IMR-90 (cell line): ENCODE results near the gene GPATCH2. TPM values are rescaled to one million over a fixed set of nuclear protein-coding genes. Genes with fewer than 3 reads are reported as not detected.

ENCODE experiments used
- ATAC-seq: fragments of 200-7000 bp; cut with Tn5 transposase; 2 replicates; pipeline ENCODE4 v1.9.1; 2020; ENCODE audit warnings: low read depth, mild to moderate bottlenecking, moderate library complexity
- BruUV-seq: library from RNA; stranded (reverse); fragments of 400-500 nt; replicated peaks from 2 replicates; lab custom pipeline; 2021; lab: Mats Ljungman, UMichigan
- CTCF ChIA-PET: fragments of 300-600 bp; formaldehyde crosslinking; extraction: SDS; loops from one replicate; lab custom pipeline; 2021; ENCODE audit warnings: antibody characterized with exemption; lab: Yijun Ruan, JAX
- POLR2A ChIA-PET: fragments of 300-600 bp; sonication (Branson Sonifier 250); formaldehyde crosslinking; loops from one replicate; lab custom pipeline; 2022; ENCODE audit warnings: antibody characterized with exemption; ENCODE audit not compliant: unreplicated experiment; lab: Charles Lee
- DNase-seq: peaks from one replicate; pipeline ENCODE4 v3.0.0; 2013
- H2AFZ ChIP-seq: replicated peaks from 2 replicates; pipeline ENCODE3; 2013; ENCODE audit warnings: low read length, mild to moderate bottlenecking; ENCODE audit not compliant: poor library complexity
- H2AK5ac ChIP-seq: 2 replicates; pipeline ENCODE4 v1.6.1; 2013; ENCODE audit warnings: low read depth, low read length, inconsistent platforms
- H2AK9ac ChIP-seq: replicated peaks from 2 replicates; pipeline ENCODE3; 2013; ENCODE audit warnings: mild to moderate bottlenecking, low read depth, low read length, moderate library complexity; ENCODE audit not compliant: poor library complexity
- H2BK120ac ChIP-seq: 2 replicates; pipeline ENCODE4 v1.6.1; 2013; ENCODE audit warnings: low read depth, low read length, inconsistent platforms
- H2BK15ac ChIP-seq: 3 replicates; pipeline ENCODE4 v1.6.1; 2013; ENCODE audit warnings: low read depth, low read length, inconsistent platforms
- H2BK20ac ChIP-seq: 2 replicates; pipeline ENCODE4 v1.6.1; 2013; ENCODE audit warnings: low read depth, mild to moderate bottlenecking, inconsistent platforms, low read length, moderate library complexity
- H2BK5ac ChIP-seq: 2 replicates; pipeline ENCODE4 v1.6.1; 2013; ENCODE audit warnings: mild to moderate bottlenecking, low read depth, low read length, inconsistent platforms; ENCODE audit not compliant: poor library complexity, severe bottlenecking
- H3K14ac ChIP-seq: replicated peaks from 2 replicates; pipeline ENCODE4 v1.6.1; 2013; ENCODE audit warnings: low read depth, low read length, inconsistent platforms
- H3K18ac ChIP-seq: 2 replicates; pipeline ENCODE4 v1.6.1; 2013; ENCODE audit warnings: low read depth, low read length, control low read depth
- H3K23ac ChIP-seq: 2 replicates; pipeline ENCODE4 v1.6.1; 2013; ENCODE audit warnings: low read depth, low read length, inconsistent platforms
- H3K27ac ChIP-seq: 2 replicates; pipeline ENCODE4 v1.5.1; 2013; ENCODE audit warnings: mild to moderate bottlenecking, control low read depth, low read length; ENCODE audit not compliant: insufficient read depth
- H3K27me3 ChIP-seq: 2 replicates; pipeline ENCODE4 v1.6.1; 2013; ENCODE audit warnings: low read length; ENCODE audit not compliant: control insufficient read depth, insufficient read depth
- H3K36me3 ChIP-seq: 2 replicates; pipeline ENCODE4 v1.6.1; 2013; ENCODE audit warnings: low read length, mixed read lengths; ENCODE audit not compliant: control insufficient read depth, insufficient read depth
- H3K4ac ChIP-seq: 2 replicates; pipeline ENCODE4 v1.6.1; 2013; ENCODE audit warnings: low read depth, low read length, inconsistent platforms
- H3K4me1 ChIP-seq: 2 replicates; pipeline ENCODE4 v1.6.1; 2013; ENCODE audit warnings: low read length, mixed read lengths; ENCODE audit not compliant: control insufficient read depth, insufficient read depth
- H3K4me2 ChIP-seq: 2 replicates; pipeline ENCODE4 v1.6.1; 2013; ENCODE audit warnings: low read depth, mild to moderate bottlenecking, control low read depth, low read length, moderate library complexity
- H3K4me3 ChIP-seq: 2 replicates; pipeline ENCODE4 v1.5.1; 2013; ENCODE audit warnings: low read depth, mild to moderate bottlenecking, control low read depth, low read length, moderate library complexity; ENCODE audit not compliant: insufficient read depth
- H3K56ac ChIP-seq: 2 replicates; pipeline ENCODE4 v1.6.1; 2013; ENCODE audit warnings: low read length, inconsistent platforms; ENCODE audit not compliant: insufficient read depth; ENCODE audit errors: extremely low read depth
- H3K79me1 ChIP-seq, 2 experiments: 2 replicates each; pipeline ENCODE4 v1.6.1; 2013; ENCODE audit warnings: low read length in 2 of 2, inconsistent platforms in 1 of 2, low read depth in 1 of 2
- H3K9ac ChIP-seq: 2 replicates; pipeline ENCODE4 v1.6.1; 2013; ENCODE audit warnings: low read depth, low read length, control low read depth
- H3K9me1 ChIP-seq: 2 replicates; pipeline ENCODE4 v1.6.1; 2013; ENCODE audit warnings: low read length, inconsistent platforms; ENCODE audit not compliant: insufficient read depth
- H3K9me3 ChIP-seq: 2 replicates; pipeline ENCODE4 v1.6.1; 2013; ENCODE audit warnings: low read length; ENCODE audit not compliant: control insufficient read depth, insufficient read depth
- H4K20me1 ChIP-seq: 2 replicates; pipeline ENCODE4 v1.6.1; 2013; ENCODE audit warnings: low read length, inconsistent platforms; ENCODE audit not compliant: insufficient read depth
- H4K5ac ChIP-seq: 2 replicates; pipeline ENCODE4 v1.6.1; 2013; ENCODE audit warnings: mild to moderate bottlenecking, low read depth, low read length, control low read depth
- H4K8ac ChIP-seq, 2 experiments: 2 replicates each; pipeline ENCODE4 v1.6.1; 2013; ENCODE audit warnings: low read depth in 2 of 2, low read length in 2 of 2, control low read depth in 1 of 2, inconsistent platforms in 1 of 2
- H4K91ac ChIP-seq: 2 replicates; pipeline ENCODE4 v1.6.1; 2013; ENCODE audit warnings: low read depth, low read length, inconsistent platforms; ENCODE audit not compliant: insufficient read depth
- CEBPB ChIP-seq: IDR thresholded peaks from 2 replicates; pipeline ENCODE4 v1.6.1; 2012; ENCODE audit warnings: low read depth, low read length, improper control_type of control experiment
- CHD1 ChIP-seq: IDR thresholded peaks from 2 replicates; pipeline ENCODE4 v1.6.1; 2012; ENCODE audit warnings: low read depth, low read length, improper control_type of control experiment
- NFE2L2 ChIP-seq: fragments of 150-350 bp; IDR thresholded peaks from 2 replicates; pipeline ENCODE4 v1.6.1; 2016; ENCODE audit warnings: low read depth, mild to moderate bottlenecking, low read length
- RFX5 ChIP-seq: IDR thresholded peaks from 2 replicates; pipeline ENCODE4 v1.8.0; 2012; ENCODE audit warnings: low read depth, mild to moderate bottlenecking, low read length, moderate library complexity
- SMC3 ChIP-seq: fragments of 150-350 bp; IDR thresholded peaks from 2 replicates; pipeline ENCODE4 v1.6.1; 2016; ENCODE audit warnings: low read depth, mild to moderate bottlenecking, antibody characterized with exemption, low read length, moderate library complexity
- WGBS, 2 experiments: methylation state at CpG; one replicate each; pipeline versions ENCODE4 v1.1.5 to v1.1.7; 2013; ENCODE audit warnings: missing lambda C conversion rate in 2 of 2; ENCODE audit not compliant: insufficient read length in 1 of 2; ENCODE audit errors: extremely low coverage in 2 of 2; 5-methylcytosine and 5-hydroxymethylcytosine counted together
- dilution Hi-C: fragments of 300-500 bp; cut with HindIII; formaldehyde crosslinking; loops from one replicate; pipeline ENCODE4 v1.14.3; 2018; ENCODE audit warnings: low sequenced_read_pairs; ENCODE audit not compliant: unreplicated experiment
- in situ Hi-C: fragments of 300-500 bp; cut with MboI; formaldehyde crosslinking; loops from 3 replicates; pipeline ENCODE4 v1.14.3; 2019; ENCODE audit warnings: low sequenced_read_pairs, inconsistent platforms, mixed read lengths
- intact Hi-C: fragments of 100-400 bp; cut with micrococcal nuclease; formaldehyde crosslinking; loops from 2 replicates; pipeline ENCODE4 v1.10.0; 2022
- polyA plus RNA-seq, 3 experiments: library from polyadenylated mRNA; depleted of rRNA; stranded (reverse); fragments of >200 nt; gene quantifications; 2 replicates each; pipeline ENCODE4 v1.2.3, GENCODE V29; 2012; ENCODE audit warnings: low replicate concordance in 1 of 3
- total RNA-seq: library from RNA; depleted of rRNA; stranded (reverse); fragments of >200 nt; gene quantifications from 2 replicates; pipeline ENCODE4 v1.2.3, GENCODE V29; 2012
- TF ChIP-seq, protein P1 (sequence below): fragments of 150-350 bp; IDR thresholded peaks from 2 replicates; pipeline ENCODE4 v1.6.1; 2017; ENCODE audit warnings: mild to moderate bottlenecking, antibody characterized with exemption, low read length, low read depth
- TF ChIP-seq, protein P2 (sequence below): conservative IDR thresholded peaks from 2 replicates; pipeline ENCODE4 v1.5.1; 2012; ENCODE audit warnings: mild to moderate bottlenecking, low read depth, low read length, improper control_type of control experiment

GPATCH2 gene
- total and polyA plus RNA-seq, 2 of the 4 experiments (the other 2 are of a cell fraction), result 4.7 to 11.8 TPM

- no peak overlapping the region for H3K4me2 ChIP-seq
- intact Hi-C loops, result no loop called here
- no peak overlapping the region for H4K8ac ChIP-seq
- ChIA-PET CTCF (interaction anchor here (1.4 kb wide), 1 partner anchor 18 kb away, joined by 3 read pairs; no protein-coding TSS in a partner anchor), POLR2A (no interaction called here)
- dilution Hi-C loops, result no loop called here
- WGBS, 2 experiments, result no CpG with 5 or more reads among the region's 4 CpGs
- H4K91ac ChIP-seq, result no peak overlapping the region
- in situ Hi-C loops, result no loop called here
- H3K27me3 ChIP-seq, result no peaks in the 10 kb centered on the region
- H2BK120ac ChIP-seq, result no peak overlapping the region
- H3K9ac ChIP-seq, result no peak overlapping the region
- no peaks in the 10 kb centered on the region for H3K9me3 ChIP-seq
- ATAC-seq (peak; percentile 68), DNase-seq (peak; percentile 41)
- H2AFZ ChIP-seq, result no peak overlapping the region
- H4K5ac ChIP-seq, result no peak overlapping the region
- H3K14ac ChIP-seq, result no peak overlapping the region
- H3K4me3 ChIP-seq, result no peak overlapping the region
- H3K56ac ChIP-seq, result no peak overlapping the region
- no peak overlapping the region for H3K23ac ChIP-seq
- H3K4me1 ChIP-seq, result 0 out of 2 replicates have a peak, but pooled peaks cover 2% of the 10 kb centered on the region
- no peak overlapping the region for H3K27ac ChIP-seq
- H2BK20ac ChIP-seq, result no peak overlapping the region
- TF ChIP-seq CEBPB, result no peak
- TF ChIP-seq, protein P1, sequence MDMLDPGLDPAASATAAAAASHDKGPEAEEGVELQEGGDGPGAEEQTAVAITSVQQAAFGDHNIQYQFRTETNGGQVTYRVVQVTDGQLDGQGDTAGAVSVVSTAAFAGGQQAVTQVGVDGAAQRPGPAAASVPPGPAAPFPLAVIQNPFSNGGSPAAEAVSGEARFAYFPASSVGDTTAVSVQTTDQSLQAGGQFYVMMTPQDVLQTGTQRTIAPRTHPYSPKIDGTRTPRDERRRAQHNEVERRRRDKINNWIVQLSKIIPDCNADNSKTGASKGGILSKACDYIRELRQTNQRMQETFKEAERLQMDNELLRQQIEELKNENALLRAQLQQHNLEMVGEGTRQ, result no peak
- TF ChIP-seq CHD1, result no peak
- TF ChIP-seq NFE2L2, result no peak
- no peak for TF ChIP-seq SMC3
- TF ChIP-seq RFX5, result no peak
- TF ChIP-seq, protein P2, sequence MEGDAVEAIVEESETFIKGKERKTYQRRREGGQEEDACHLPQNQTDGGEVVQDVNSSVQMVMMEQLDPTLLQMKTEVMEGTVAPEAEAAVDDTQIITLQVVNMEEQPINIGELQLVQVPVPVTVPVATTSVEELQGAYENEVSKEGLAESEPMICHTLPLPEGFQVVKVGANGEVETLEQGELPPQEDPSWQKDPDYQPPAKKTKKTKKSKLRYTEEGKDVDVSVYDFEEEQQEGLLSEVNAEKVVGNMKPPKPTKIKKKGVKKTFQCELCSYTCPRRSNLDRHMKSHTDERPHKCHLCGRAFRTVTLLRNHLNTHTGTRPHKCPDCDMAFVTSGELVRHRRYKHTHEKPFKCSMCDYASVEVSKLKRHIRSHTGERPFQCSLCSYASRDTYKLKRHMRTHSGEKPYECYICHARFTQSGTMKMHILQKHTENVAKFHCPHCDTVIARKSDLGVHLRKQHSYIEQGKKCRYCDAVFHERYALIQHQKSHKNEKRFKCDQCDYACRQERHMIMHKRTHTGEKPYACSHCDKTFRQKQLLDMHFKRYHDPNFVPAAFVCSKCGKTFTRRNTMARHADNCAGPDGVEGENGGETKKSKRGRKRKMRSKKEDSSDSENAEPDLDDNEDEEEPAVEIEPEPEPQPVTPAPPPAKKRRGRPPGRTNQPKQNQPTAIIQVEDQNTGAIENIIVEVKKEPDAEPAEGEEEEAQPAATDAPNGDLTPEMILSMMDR, result no peak
- no peaks in the 10 kb centered on the region for H3K79me1 ChIP-seq
- H3K9me1 ChIP-seq, result no peaks in the 10 kb centered on the region
- no peak overlapping the region for H2BK15ac ChIP-seq
- no peaks in the 10 kb centered on the region for H4K20me1 ChIP-seq
- H3K4ac ChIP-seq, result no peak overlapping the region
- H3K18ac ChIP-seq, result no peak overlapping the region
- H2BK5ac ChIP-seq, result no peak overlapping the region
- H2AK5ac ChIP-seq, result no peak overlapping the region
- no peak overlapping the region for H2AK9ac ChIP-seq
- no TSS peak for BruUV-seq
- peaks cover 1% of the 10 kb centered on the region; the same call in 1 of the 2 replicates for H3K36me3 ChIP-seq
These were observed 44.3 kb downstream of the GPATCH2 start for GRCh38 chr1:217586586-217586985.
